Panc1 (cell line): Measurements from ENCODE around the gene COQ5. TPM values are rescaled to one million over a fixed set of nuclear protein-coding genes. Genes with fewer than 3 reads are reported as not detected.
A peak's percentile ranks its signal among the peaks of the same experiment; 100 is the strongest.

Experiments used
- ATAC-seq: fragments of 200-7000 bp; cut with Tn5 transposase; 2 replicates; pipeline ENCODE4 v1.9.1; 2020; ENCODE audit warnings: mild to moderate bottlenecking, moderate library complexity
- BruUV-seq: library from RNA; stranded (reverse); fragments of 400-500 nt; replicated peaks from 2 replicates; lab custom pipeline; 2021; lab: Mats Ljungman, UMichigan
- CTCF ChIA-PET: fragments of 300-600 bp; sonication (Branson Sonifier 250); formaldehyde crosslinking; loops from one replicate; lab custom pipeline; 2022; ENCODE audit warnings: antibody characterized with exemption; lab: Charles Lee
- POLR2A ChIA-PET: fragments of 300-600 bp; sonication (Branson Sonifier 250); formaldehyde crosslinking; loops from one replicate; lab custom pipeline; 2022; ENCODE audit warnings: antibody characterized with exemption; lab: Charles Lee
- DNase-seq: peaks from one replicate; pipeline ENCODE4 v3.0.0-alpha.2; 2010; ENCODE audit warnings: low read depth, low spot score
- H3K27ac ChIP-seq: 2 replicates; pipeline ENCODE4 v1.5.1; 2011; ENCODE audit warnings: mild to moderate bottlenecking, low read length, inconsistent platforms
- H3K27me3 ChIP-seq: fragments of 200-500 bp; sonication (Bioruptor generic); 2 replicates; pipeline ENCODE4 v1.6.0; 2014; ENCODE audit warnings: low read length, inconsistent platforms; ENCODE audit not compliant: control insufficient read depth, insufficient read depth
- H3K36me3 ChIP-seq: fragments of 200-500 bp; sonication (Bioruptor generic); 2 replicates; pipeline ENCODE4 v1.5.1; 2014; ENCODE audit warnings: inconsistent platforms, mild to moderate bottlenecking, low read length, moderate library complexity; ENCODE audit not compliant: control insufficient read depth, insufficient read depth
- H3K4me1 ChIP-seq: 2 replicates; pipeline ENCODE4 v1.5.1; 2011; ENCODE audit warnings: inconsistent platforms, mild to moderate bottlenecking, low read length, moderate library complexity; ENCODE audit not compliant: control insufficient read depth, insufficient read depth
- H3K4me3 ChIP-seq, 2 experiments: 2 replicates each; pipeline ENCODE4 v1.5.1; 2011 to 2012; ENCODE audit warnings: low read depth in 2 of 2, low read length in 2 of 2, mild to moderate bottlenecking in 2 of 2, inconsistent platforms in 1 of 2, moderate library complexity in 1 of 2
- H3K9me3 ChIP-seq: fragments of 200-500 bp; sonication (Bioruptor generic); 2 replicates; pipeline ENCODE4 v1.5.1; 2014; ENCODE audit warnings: low read depth, mild to moderate bottlenecking, inconsistent platforms, low read length, moderate library complexity; ENCODE audit not compliant: control insufficient read depth, insufficient read depth
- POLR2AphosphoS5 ChIP-seq: IDR thresholded peaks from 2 replicates; pipeline ENCODE4 v1.6.1; 2012; ENCODE audit warnings: mild to moderate bottlenecking, low read depth, low read length, moderate library complexity
- SIN3A ChIP-seq: IDR thresholded peaks from 2 replicates; pipeline ENCODE4 v1.6.1; 2012; ENCODE audit warnings: low read depth, mild to moderate bottlenecking, low read length, moderate library complexity, borderline replicate concordance; ENCODE audit not compliant: insufficient read depth
- TCF7L2 ChIP-seq: IDR thresholded peaks from 2 replicates; pipeline ENCODE4 v1.6.1; 2011; ENCODE audit warnings: mild to moderate bottlenecking, low read depth, low read length, inconsistent platforms
- in situ Hi-C: cut with HindIII; loops from 2 replicates; pipeline ENCODE4 v1.10.0; 2016; ENCODE audit warnings: low sequenced_read_pairs, low pct_unique_long_range_greater_than_20kb
- intact Hi-C: fragments of 100-400 bp; cut with micrococcal nuclease; formaldehyde crosslinking; loops from one replicate; pipeline ENCODE4 v1.10.0; 2022; ENCODE audit not compliant: unreplicated experiment
- total RNA-seq: library from RNA; stranded (reverse); gene quantifications from one replicate; pipeline ENCODE4 v1.2.1, GENCODE V29; 2021; ENCODE audit not compliant: unreplicated experiment
- TF ChIP-seq, protein P1 (sequence below): fragments of 450-650 bp; IDR thresholded peaks from 2 replicates; pipeline ENCODE4 v1.5.1; 2017; ENCODE audit warnings: mild to moderate bottlenecking
- TF ChIP-seq, protein P2 (sequence below), 2 experiments: IDR thresholded peaks; 2 replicates each; pipeline ENCODE4 v1.6.1; 2011 to 2012; ENCODE audit warnings: low read depth in 2 of 2, control low read depth in 1 of 2, low read length in 1 of 2, mild to moderate bottlenecking in 1 of 2, moderate library complexity in 1 of 2; ENCODE audit not compliant: insufficient read depth in 1 of 2

COQ5 gene
- total RNA-seq, 1 experiment from 2014 or later, result 42.9 TPM

DNA sequence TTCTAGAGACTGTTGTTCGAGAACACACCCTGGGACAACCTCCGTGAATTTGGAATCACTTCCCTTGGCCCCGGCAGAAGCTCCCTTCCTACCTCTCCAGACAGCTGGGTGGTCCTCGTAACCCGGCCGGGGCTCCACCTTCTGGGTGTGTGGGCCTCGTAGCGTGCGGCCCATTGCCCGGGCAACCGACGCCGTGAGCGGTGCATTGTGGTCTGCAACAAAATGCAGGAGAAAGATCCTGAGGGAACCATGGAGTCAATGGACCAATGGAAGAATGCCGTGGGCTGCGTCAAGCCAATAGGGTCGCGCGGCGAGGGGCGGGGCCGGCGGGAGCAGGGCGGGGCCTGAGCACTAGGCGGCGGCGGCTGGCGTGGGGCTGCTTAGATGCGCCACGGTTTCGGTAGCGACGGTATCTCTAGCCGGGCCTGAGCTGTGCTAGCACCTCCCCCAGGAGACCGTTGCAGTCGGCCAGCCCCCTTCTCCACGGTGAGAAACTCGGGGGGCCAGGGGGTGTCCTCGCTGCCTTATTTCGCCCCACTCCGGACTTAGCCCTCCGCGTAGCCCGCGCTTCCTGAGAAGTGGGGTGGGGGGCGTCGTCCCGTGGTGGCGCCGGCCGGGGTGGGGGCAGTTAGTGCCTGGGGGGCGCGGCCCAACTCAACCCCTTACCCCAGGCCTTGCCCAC, 33.1 kb downstream of the COQ5 start, which contains the start of gene DYNLL1:
TSS of gene DYNLL1 (plus strand) at position 383 of the 682 bp plus-strand sequence. CDS start 309 bp downstream, outside the sequence.
- BruUV-seq, result no TSS peak
- intact Hi-C loops, result no loop called here
- peaks cover 19% of the 10 kb centered on the region for H3K36me3 ChIP-seq
- H3K4me3 ChIP-seq, result peak within 1 kb of the TSS; percentile 73 to 99
- H3K27me3 ChIP-seq, result no peaks in the 10 kb centered on the region
- ATAC-seq, result peak; percentile 98
- no peaks in the 10 kb centered on the region for H3K9me3 ChIP-seq
- DNase-seq, result peak; percentile 83
- POLR2A ChIA-PET, result interaction anchor here (0.6 kb wide), 1 partner anchor 90 kb away, joined by 9 read pairs; no protein-coding TSS in a partner anchor
- in situ Hi-C loops, result no loop called here
- CTCF ChIA-PET, result no interaction called here
- H3K27ac ChIP-seq, result peak within 1 kb of the TSS; percentile 96
- TF ChIP-seq, protein P1, sequence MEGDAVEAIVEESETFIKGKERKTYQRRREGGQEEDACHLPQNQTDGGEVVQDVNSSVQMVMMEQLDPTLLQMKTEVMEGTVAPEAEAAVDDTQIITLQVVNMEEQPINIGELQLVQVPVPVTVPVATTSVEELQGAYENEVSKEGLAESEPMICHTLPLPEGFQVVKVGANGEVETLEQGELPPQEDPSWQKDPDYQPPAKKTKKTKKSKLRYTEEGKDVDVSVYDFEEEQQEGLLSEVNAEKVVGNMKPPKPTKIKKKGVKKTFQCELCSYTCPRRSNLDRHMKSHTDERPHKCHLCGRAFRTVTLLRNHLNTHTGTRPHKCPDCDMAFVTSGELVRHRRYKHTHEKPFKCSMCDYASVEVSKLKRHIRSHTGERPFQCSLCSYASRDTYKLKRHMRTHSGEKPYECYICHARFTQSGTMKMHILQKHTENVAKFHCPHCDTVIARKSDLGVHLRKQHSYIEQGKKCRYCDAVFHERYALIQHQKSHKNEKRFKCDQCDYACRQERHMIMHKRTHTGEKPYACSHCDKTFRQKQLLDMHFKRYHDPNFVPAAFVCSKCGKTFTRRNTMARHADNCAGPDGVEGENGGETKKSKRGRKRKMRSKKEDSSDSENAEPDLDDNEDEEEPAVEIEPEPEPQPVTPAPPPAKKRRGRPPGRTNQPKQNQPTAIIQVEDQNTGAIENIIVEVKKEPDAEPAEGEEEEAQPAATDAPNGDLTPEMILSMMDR, result no peak
- TF ChIP-seq, protein P2, sequence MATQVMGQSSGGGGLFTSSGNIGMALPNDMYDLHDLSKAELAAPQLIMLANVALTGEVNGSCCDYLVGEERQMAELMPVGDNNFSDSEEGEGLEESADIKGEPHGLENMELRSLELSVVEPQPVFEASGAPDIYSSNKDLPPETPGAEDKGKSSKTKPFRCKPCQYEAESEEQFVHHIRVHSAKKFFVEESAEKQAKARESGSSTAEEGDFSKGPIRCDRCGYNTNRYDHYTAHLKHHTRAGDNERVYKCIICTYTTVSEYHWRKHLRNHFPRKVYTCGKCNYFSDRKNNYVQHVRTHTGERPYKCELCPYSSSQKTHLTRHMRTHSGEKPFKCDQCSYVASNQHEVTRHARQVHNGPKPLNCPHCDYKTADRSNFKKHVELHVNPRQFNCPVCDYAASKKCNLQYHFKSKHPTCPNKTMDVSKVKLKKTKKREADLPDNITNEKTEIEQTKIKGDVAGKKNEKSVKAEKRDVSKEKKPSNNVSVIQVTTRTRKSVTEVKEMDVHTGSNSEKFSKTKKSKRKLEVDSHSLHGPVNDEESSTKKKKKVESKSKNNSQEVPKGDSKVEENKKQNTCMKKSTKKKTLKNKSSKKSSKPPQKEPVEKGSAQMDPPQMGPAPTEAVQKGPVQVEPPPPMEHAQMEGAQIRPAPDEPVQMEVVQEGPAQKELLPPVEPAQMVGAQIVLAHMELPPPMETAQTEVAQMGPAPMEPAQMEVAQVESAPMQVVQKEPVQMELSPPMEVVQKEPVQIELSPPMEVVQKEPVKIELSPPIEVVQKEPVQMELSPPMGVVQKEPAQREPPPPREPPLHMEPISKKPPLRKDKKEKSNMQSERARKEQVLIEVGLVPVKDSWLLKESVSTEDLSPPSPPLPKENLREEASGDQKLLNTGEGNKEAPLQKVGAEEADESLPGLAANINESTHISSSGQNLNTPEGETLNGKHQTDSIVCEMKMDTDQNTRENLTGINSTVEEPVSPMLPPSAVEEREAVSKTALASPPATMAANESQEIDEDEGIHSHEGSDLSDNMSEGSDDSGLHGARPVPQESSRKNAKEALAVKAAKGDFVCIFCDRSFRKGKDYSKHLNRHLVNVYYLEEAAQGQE (IDR thresholded peaks at IDR 0.05; ENCODE audit: insufficient read depth in 1 of 2, low read depth in 2 of 2, low read length in 1 of 2), result no peak
- TF ChIP-seq TCF7L2 (no peak), SIN3A (peak; percentile 99), POLR2AphosphoS5 (peak; percentile 97)
- H3K4me1 ChIP-seq, result peaks cover 21% of the 10 kb centered on the region

DNA sequence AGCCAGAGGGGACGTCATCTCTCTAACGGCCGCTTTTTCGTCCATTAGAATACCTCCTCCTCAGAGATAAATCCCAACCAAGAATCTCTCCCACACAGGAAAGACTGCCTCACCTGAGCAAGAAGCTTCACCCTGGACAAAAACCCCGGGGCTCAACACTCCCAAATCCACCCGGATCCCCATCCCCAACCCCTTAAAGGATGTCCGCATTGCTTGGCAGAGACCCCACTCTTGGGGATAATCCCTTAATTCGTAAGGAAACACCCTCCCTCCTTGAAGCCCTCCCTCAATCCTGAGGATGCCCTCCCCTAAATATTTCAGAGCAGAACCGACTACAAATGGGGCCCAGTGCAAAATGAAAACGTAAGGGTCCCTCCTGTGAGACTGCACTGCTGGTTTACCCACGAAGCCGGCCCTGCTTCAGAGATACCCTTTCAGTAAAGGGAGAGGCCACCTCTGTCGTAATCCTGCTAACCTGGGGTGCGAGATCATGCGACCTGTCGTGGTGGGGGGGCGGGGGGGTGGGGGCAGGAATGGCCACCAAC, 33.7 kb downstream of the COQ5 start:
- no peaks in the 10 kb centered on the region for H3K27me3 ChIP-seq
- intact Hi-C loops, result no loop called here
- H3K36me3 ChIP-seq, result peaks cover 19% of the 10 kb centered on the region
- POLR2A ChIA-PET, result interaction anchor here (0.6 to 0.8 kb wide), 2 partner anchors 34 to 701 kb away, joined by 3 to 4 read pairs; partner anchors contain the start of gene COQ5
- DNase-seq, result no peak
- peaks cover 21% of the 10 kb centered on the region for H3K4me1 ChIP-seq
- H3K9me3 ChIP-seq, result no peaks in the 10 kb centered on the region
- TF ChIP-seq TCF7L2 (no peak), SIN3A (no peak), POLR2AphosphoS5 (no peak)
- TF ChIP-seq, protein P1, result no peak
- TF ChIP-seq, protein P2 (IDR thresholded peaks at IDR 0.05; ENCODE audit: insufficient read depth in 1 of 2, low read depth in 2 of 2, low read length in 1 of 2), result no peak
- BruUV-seq, result no TSS peak
- peak; percentile 19; the same call in 1 of the 2 replicates for ATAC-seq
- peak overlapping the region; percentile 73 to 99 for H3K4me3 ChIP-seq
- peak overlapping the region; percentile 96 for H3K27ac ChIP-seq
- CTCF ChIA-PET, result no interaction called here
- in situ Hi-C loops, result no loop called here
